Measurements from ENCODE around the gene FASTKD2. TPM values are rescaled to one million over a fixed set of nuclear protein-coding genes. Genes with fewer than 3 reads are reported as not detected.

Gene FASTKD2
- total and polyA plus RNA-seq, 10 donors, result 8.9 to 27.1 (median 20.7) TPM

- H3K27me3 ChIP-seq (replicated peaks in 1 of 7), result peaks cover 0 to 12% (median 0%) of the 10 kb centered on the region in 7 donors
- H3K36me3 ChIP-seq, result no peaks in the 10 kb centered on the region
- DNase-seq, result no peak
- no peak overlapping the region for H3K27ac ChIP-seq
- H3K4me1 ChIP-seq, result no peaks in the 10 kb centered on the region
- intact Hi-C loops (cut with DNase I; ENCODE audit: low total_unique reads), result no loop called here
- H3K4me3 ChIP-seq, result no peak overlapping the region
- WGBS, 5 donors, result 44 to 62% (median 54%) methylated on average over 4 of the region's 4 CpGs
- peaks cover 0 to 4% (median 0%) of the 10 kb centered on the region in 8 donors for H3K9me3 ChIP-seq
- no peak for TF ChIP-seq CTCF (IDR thresholded peaks at IDR 0.05 in 8 of 11, conservative IDR thresholded peaks at IDR 0.05 in 3 of 11)
- TF ChIP-seq POLR2A (IDR thresholded peaks at IDR 0.05), result no peak
- TF ChIP-seq POLR2AphosphoS5 (IDR thresholded peaks at IDR 0.05), result no peak
Observed at GRCh38 chr2:206721256-206721920, 44.0 kb upstream of the FASTKD2 start.

- WGBS, 5 donors, result 90 to 98% (median 92%) methylated on average over 1 of the region's 1 CpG
- H3K36me3 ChIP-seq, result no peaks in the 10 kb centered on the region
- intact Hi-C loops (cut with DNase I; ENCODE audit: low total_unique reads), result no loop called here
- no peak for TF ChIP-seq POLR2AphosphoS5 (IDR thresholded peaks at IDR 0.05)
- no peak for TF ChIP-seq CTCF (IDR thresholded peaks at IDR 0.05 in 8 of 11, conservative IDR thresholded peaks at IDR 0.05 in 3 of 11)
- TF ChIP-seq POLR2A (IDR thresholded peaks at IDR 0.05), result no peak
- no peak overlapping the region for H3K27ac ChIP-seq
- peaks cover 0 to 17% (median 0%) of the 10 kb centered on the region in 7 donors for H3K27me3 ChIP-seq (replicated peaks in 1 of 7)
- no peaks in the 10 kb centered on the region for H3K4me1 ChIP-seq
- no peak for DNase-seq
- H3K4me3 ChIP-seq, result no peak overlapping the region
- peaks cover 0 to 4% (median 0%) of the 10 kb centered on the region in 8 donors for H3K9me3 ChIP-seq
Observed at GRCh38 chr2:206723288-206723687, 42.1 kb upstream of the FASTKD2 start.

GRCh38 chr2:206727287-206727686, 38.1 kb upstream of the FASTKD2 start:
- no peak overlapping the region for H3K4me3 ChIP-seq
- 86 to 97% (median 95%) methylated on average over 2 of the region's 2 CpGs for WGBS, 5 donors

More at GRCh38 chr2:206727287-206727686, 38.1 kb upstream of the FASTKD2 start:
- no peak for TF ChIP-seq POLR2AphosphoS5 (IDR thresholded peaks at IDR 0.05)
- TF ChIP-seq CTCF (IDR thresholded peaks at IDR 0.05 in 8 of 11, conservative IDR thresholded peaks at IDR 0.05 in 3 of 11), result no peak
- no peak for TF ChIP-seq POLR2A (IDR thresholded peaks at IDR 0.05)
- intact Hi-C loops (cut with DNase I; ENCODE audit: low total_unique reads), result no loop called here
- no peaks in the 10 kb centered on the region for H3K4me1 ChIP-seq
- peaks cover 0 to 12% (median 0%) of the 10 kb centered on the region in 7 donors for H3K27me3 ChIP-seq (replicated peaks in 1 of 7)
- DNase-seq, result no peak
- H3K27ac ChIP-seq, result no peak overlapping the region
- no peaks in the 10 kb centered on the region for H3K9me3 ChIP-seq
- H3K36me3 ChIP-seq, result no peaks in the 10 kb centered on the region

All from spleen (tissue), 11 donors.